ENCODE data around the gene PHLPP1.

PHLPP1 gene

GRCh38 chr18:62837011-62837410, 121.7 kb downstream of the PHLPP1 start:
- no peak for ATAC-seq
- TF ChIP-seq ZNF8 (CRISPR knock-in tag; IDR thresholded peaks at IDR 0.05) (no peak), POU6F1 (CRISPR knock-in tag; IDR thresholded peaks at IDR 0.05; ENCODE audit: borderline replicate concordance, low read depth) (no peak), TSHZ2 (CRISPR knock-in tag; IDR thresholded peaks at IDR 0.05) (no peak), BACH2 (CRISPR knock-in tag; IDR thresholded peaks at IDR 0.05; ENCODE audit: borderline replicate concordance) (no peak), PATZ1 (CRISPR knock-in tag; IDR thresholded peaks at IDR 0.05; ENCODE audit: borderline replicate concordance) (no peak), CSRNP3 (CRISPR knock-in tag; IDR thresholded peaks at IDR 0.05) (no peak), TCF4 (CRISPR knock-in tag; IDR thresholded peaks at IDR 0.05; ENCODE audit: borderline replicate concordance) (no peak), ESRRG (CRISPR knock-in tag; IDR thresholded peaks at IDR 0.05) (no peak), ISL1 (CRISPR knock-in tag; IDR thresholded peaks at IDR 0.05) (no peak), GLIS3 (CRISPR knock-in tag; IDR thresholded peaks at IDR 0.05) (no peak), SNAI2 (CRISPR knock-in tag; IDR thresholded peaks at IDR 0.05) (no peak), OSR1 (CRISPR knock-in tag; IDR thresholded peaks at IDR 0.05) (no peak), ZFP3 (CRISPR knock-in tag; IDR thresholded peaks at IDR 0.05) (no peak), CSDC2 (CRISPR knock-in tag; IDR thresholded peaks at IDR 0.05) (no peak), ZNF565 (CRISPR knock-in tag; conservative IDR thresholded peaks at IDR 0.05; ENCODE audit: low read depth) (no peak), CREB5 (CRISPR knock-in tag; IDR thresholded peaks at IDR 0.05; ENCODE audit: low read depth) (no peak), ZNF70 (CRISPR knock-in tag; IDR thresholded peaks at IDR 0.05) (no peak), RARB (CRISPR knock-in tag; IDR thresholded peaks at IDR 0.05) (no peak)

GRCh38 chr18:62838475-62839098, 123.2 kb downstream of the PHLPP1 start:
- TF ChIP-seq CSRNP3 (CRISPR knock-in tag; IDR thresholded peaks at IDR 0.05), result no peak
- no peak for TF ChIP-seq ESRRG (CRISPR knock-in tag; IDR thresholded peaks at IDR 0.05)
- TF ChIP-seq TOX (CRISPR knock-in tag; IDR thresholded peaks at IDR 0.05; ENCODE audit: borderline replicate concordance), result no peak
- TF ChIP-seq PPARA (CRISPR knock-in tag; IDR thresholded peaks at IDR 0.05; ENCODE audit: borderline replicate concordance), result no peak
- TF ChIP-seq TSHZ2 (CRISPR knock-in tag; IDR thresholded peaks at IDR 0.05), result no peak
- no peak for TF ChIP-seq ZNF565 (CRISPR knock-in tag; conservative IDR thresholded peaks at IDR 0.05; ENCODE audit: low read depth)
- no peak for TF ChIP-seq ZC3H10 (CRISPR knock-in tag; IDR thresholded peaks at IDR 0.05)
- no peak for TF ChIP-seq ZFP3 (CRISPR knock-in tag; IDR thresholded peaks at IDR 0.05)
- no peak for TF ChIP-seq CSDC2 (CRISPR knock-in tag; IDR thresholded peaks at IDR 0.05)
- TF ChIP-seq ZNF8 (CRISPR knock-in tag; IDR thresholded peaks at IDR 0.05), result no peak
- TF ChIP-seq ZNF70 (CRISPR knock-in tag; IDR thresholded peaks at IDR 0.05), result no peak
- no peak for TF ChIP-seq RARB (CRISPR knock-in tag; IDR thresholded peaks at IDR 0.05)
- no peak for TF ChIP-seq BACH2 (CRISPR knock-in tag; IDR thresholded peaks at IDR 0.05; ENCODE audit: borderline replicate concordance)
- no peak for ATAC-seq

All from SK-N-SH treated with all-trans-retinoic acid at 6 μM for 48 hours (cell line).